Measurements from ENCODE around the gene LGALSL.

DNA sequence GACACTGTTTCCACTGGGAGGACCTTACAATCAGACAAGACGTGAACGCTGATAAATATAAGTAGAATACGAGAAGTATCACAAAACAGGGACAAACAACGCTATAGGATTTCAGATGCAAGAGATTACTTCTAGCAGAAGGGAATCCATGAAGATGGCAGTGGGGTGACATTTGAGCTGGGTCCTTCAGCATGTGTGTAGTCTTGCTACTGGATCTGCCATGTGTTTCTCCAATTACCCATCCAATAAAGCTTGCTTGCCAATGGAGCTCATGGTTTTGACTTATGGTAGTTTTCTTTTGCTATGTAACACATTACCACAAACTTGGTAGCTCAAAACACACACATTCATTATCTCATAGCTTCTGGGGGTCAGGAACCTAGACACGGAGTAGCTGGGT lies 32.8 kb upstream of the LGALSL start:
- TF ChIP-seq, protein P1, sequence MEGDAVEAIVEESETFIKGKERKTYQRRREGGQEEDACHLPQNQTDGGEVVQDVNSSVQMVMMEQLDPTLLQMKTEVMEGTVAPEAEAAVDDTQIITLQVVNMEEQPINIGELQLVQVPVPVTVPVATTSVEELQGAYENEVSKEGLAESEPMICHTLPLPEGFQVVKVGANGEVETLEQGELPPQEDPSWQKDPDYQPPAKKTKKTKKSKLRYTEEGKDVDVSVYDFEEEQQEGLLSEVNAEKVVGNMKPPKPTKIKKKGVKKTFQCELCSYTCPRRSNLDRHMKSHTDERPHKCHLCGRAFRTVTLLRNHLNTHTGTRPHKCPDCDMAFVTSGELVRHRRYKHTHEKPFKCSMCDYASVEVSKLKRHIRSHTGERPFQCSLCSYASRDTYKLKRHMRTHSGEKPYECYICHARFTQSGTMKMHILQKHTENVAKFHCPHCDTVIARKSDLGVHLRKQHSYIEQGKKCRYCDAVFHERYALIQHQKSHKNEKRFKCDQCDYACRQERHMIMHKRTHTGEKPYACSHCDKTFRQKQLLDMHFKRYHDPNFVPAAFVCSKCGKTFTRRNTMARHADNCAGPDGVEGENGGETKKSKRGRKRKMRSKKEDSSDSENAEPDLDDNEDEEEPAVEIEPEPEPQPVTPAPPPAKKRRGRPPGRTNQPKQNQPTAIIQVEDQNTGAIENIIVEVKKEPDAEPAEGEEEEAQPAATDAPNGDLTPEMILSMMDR (IDR thresholded peaks at IDR 0.05; ENCODE audit: low read depth, low read length), result no peak
- no peak for TF ChIP-seq POLR2A (IDR thresholded peaks at IDR 0.05; ENCODE audit: extremely low read depth, insufficient read length)

All from NB4 (cell line).